Dedifferentiated amniotic fluid mesenchymal stem cell (primary cell): ENCODE measurements around the gene KCNH4.
A peak's percentile ranks its signal among the peaks of the same experiment; 100 is the strongest.
"Not testable (repeated sequence)": the region's sequence is repeated elsewhere in the genome, so short reads cannot be mapped to it uniquely, and the experiment has no call there.

Experiments
- DNase-seq: peaks from one replicate; pipeline ENCODE4 v3.0.0-alpha.2; 2016; ENCODE audit errors: extremely low spot score

The KCNH4 gene

DNA sequence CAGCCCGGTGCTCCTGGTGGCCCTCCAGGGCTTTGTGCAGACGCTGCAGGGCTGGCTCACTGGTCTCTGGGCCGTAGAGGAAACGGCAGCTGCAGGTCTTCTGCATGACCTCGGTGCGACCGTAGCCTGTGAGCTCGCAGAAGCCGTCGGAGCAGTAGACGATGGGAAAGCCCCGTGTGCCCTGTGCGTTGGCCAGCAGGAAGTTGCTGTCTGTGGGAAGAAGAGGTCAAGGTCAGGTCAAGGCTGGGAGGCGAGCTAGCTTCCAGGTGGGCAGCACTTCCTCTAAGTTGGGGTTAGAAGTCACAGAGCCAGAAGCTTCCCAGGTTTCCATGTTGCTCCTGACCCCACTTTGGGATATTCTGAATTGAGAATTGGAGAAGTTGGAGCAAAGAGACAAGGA, 2.1 kb downstream of the KCNH4 start:
- no peak for DNase-seq

DNA sequence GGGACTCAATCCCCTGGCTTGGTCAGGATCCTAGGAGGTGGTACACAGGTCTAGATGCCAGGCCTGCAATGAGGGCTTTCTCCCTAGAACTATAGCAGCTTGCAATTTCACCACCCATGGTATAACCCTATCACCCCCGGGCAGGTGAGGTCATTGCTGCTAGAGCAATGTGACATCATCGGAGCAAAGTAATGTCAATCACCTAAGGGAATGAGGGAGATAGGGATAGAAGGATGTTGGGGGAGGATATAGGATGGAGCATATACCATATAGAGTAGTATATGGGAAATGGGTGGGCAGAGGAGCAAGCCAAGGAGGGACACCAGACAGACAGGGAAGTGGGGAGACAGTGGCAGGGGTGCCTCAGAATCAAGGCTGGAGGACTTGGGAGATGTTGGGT, 3.3 kb downstream of the KCNH4 start:
- no peak for DNase-seq

DNA sequence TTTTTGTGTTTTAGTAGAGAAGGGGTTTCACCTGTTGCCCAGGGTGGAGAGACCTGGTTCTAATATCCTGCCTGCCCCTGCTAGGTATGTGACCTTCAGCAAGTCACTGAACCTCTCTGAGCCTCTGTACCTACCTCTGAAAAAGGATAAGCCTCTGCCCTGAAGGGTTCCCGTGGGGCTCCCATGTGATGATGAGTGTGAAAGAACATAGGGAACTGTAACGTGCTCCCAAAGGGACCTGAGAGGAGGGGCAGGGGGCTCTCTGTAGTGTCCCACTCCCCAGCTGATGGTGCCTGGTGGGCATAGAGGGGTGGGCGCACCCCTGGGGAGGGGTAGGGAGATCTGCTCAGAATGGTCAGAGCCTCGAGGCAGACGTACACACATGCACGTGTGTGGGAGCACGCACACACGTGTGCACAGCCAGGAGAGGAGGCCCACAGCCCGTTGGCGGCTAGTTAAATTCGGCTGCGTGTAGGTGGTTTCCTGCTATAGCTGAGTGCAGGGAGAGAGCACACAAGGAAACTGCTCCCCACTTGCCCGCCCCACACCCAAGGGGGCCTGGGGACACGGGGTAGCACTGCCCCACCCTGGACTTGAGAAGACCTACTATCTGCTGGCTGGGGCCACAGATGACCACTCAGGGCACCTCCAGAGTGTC, 6.7 kb downstream of the KCNH4 start:
- DNase-seq: no peak

DNA sequence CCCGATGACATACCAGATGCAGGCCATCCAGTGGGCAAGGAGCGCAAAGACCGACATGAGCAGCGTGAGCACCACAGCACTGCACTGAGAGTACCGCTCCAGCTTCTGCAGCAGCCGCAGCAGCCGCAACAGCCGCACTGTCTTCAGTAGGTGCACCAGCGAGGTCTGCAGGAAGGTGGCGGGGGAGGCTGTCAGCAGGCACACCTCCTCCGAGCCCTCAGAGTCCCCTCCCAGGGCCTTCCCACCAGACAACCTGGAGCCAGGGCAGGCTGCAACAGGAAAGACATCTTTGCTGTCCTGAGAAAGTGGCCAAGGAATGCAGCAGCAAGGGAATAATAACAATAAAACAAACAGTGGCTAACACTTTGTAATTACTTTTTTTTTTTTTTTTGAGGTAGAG, 9.1 kb downstream of the KCNH4 start:
- no peak for DNase-seq

DNA sequence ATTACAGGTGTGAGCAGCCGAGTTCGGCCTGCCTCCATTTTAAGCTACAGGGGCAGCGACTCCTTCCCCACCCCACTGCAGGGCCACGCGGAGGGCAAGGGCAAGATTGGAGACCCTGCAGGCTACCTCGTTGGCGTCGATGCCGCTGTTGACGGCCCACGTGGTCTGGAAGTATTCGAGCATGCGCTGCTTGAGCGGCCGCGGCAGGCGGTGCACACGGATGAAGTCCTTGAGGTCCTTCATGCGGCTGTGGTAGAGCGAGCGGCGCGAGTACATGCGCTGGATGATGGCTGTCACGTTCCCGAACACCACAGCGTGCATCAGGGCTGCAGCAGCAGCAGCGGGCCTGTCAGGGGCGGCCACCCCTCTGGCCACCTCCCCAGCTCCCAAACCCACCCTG, 11.6 kb downstream of the KCNH4 start:
- no peak for DNase-seq

DNA sequence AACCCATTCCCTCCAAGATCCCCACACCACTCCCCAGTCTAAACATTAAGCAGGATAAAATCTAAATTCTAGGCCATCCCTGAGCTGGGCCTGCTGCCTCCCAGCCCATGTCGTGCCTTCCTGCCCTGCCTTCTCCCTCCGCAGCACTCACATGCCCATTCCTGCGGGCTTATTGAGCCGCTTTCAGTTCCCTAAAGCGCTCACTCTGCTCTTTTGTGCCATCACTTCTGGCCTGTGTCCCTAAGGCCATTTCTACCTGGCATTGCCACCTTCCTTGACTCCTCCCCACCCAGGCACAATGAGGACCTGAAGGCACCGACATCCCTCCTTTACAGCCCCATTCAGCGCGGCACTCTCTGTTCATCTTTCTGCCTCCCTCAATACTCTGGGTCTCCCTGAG, 13.1 kb downstream of the KCNH4 start:
- no peak for DNase-seq

DNA sequence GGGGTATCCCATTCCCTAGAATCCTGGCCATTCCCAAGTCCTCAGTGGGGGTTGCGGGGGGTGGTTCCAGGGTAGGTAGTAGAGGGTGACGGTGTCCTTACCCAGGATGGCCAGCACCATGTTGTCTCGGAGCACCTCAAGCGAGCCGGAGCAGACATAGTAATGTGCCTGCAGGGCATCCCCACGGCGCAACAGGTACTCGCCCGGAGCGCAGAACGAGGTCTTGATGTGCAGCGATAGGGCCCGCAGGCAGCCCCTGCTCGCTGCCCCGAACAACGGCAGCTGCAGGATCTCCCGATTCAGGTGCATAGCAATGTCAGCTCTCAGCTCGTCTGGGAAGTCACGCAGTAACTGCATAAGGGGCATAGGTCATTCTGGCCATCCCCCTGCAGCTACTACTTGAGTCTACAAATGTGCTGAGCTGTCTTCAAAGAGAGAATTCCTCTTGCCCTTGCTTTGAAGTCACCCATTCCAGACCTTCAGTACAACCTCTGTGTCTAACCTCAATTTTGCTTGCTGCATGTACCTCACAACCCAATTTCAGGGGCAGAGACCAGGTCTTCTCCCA, 14.7 kb downstream of the KCNH4 start:
- no peak for DNase-seq

DNA sequence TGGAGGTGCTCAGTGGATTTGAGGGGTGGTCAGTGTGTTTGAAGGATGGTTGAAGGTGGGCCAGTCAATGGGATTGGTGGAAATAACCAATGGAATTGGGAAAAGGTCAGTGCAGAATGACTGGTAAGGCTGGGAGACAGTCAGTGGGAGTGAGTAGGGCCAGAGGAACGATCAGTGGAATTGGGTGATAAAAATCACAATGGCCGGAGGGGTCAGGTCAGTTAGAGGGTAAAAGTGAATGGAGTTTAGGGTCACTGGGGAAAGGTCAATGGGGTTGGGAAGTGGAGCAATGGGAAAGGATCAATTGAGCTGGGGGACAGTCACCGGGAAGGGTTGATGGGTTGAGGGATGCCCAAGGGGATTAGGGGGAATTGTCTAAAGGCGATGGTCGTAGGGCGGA, 15.2 kb downstream of the KCNH4 start:
- DNase-seq: no peak

DNA sequence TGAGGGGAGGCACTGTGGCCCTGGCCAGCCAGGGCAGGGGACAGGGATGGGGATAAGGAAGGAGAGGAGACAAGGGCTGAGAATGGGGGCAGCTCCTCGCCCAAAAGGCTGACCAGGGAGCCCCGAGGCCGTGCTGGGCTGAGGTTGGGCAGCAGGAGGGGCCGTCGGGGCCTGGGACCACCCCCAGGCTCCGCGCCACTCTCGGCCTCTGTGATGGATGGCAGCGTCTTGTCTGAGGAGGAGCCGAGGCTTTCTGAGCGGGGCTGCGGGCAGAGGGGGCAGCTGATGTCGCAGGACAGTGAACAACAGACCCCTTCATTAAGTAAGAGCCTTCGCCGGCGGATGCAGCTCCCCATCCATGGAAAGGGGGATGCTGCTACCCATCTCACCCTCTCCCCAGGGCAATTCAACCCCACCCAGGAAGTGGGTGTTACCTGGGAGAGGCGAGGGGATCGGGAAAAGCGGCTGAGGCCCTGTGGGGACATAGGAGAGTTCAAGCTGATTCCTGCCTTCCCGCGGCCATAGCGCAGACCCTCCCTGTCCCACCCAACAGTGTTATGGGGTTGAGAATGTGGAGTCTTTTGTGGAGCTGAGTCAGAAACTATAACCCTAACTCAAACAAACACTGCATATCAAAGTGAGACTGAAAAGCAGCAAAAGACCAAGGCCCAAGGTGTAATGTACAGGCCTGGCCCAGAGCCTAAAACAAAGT, 17.1 kb downstream of the KCNH4 start:
- DNase-seq: no peak

DNA sequence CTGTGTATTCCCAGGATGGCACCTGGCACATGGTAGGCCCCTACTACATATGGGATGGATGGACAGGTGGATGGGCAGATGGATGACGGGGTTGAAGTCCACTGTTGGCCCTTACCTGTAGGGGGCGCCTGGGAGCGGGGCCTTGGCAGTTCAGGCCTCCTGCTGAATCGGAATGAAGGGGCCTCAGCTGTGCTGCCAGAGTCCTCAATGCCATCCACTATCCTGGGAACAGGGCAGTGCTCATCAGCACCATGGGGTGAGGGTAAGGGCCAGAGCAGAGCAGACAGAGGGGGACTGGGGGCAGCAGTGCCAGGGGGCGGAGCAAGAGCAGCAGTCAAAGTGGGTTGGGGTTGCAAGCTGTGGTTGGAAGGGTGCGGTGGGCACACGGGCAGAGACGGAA, 17.8 kb downstream of the KCNH4 start:
- DNase-seq: no peak

DNA sequence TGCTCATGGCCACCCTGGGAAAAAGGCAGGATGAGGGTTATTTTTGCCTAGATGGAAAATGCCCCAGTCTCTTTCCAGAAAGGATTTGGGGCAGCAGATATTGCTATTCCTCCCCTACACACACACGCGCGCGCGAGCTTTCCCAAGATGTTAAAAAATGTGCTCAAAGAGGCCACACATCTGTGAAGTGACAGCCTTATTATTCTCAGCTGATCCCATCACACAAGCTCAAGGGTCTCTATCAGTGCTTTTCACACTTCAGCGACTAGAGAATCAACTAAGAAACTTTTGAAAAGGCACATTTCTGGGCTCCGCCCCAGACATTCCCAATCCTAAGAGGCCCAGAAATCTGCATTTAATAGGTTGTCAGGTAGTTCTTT, 20.4 kb downstream of the KCNH4 start:
- no peak for DNase-seq

DNA sequence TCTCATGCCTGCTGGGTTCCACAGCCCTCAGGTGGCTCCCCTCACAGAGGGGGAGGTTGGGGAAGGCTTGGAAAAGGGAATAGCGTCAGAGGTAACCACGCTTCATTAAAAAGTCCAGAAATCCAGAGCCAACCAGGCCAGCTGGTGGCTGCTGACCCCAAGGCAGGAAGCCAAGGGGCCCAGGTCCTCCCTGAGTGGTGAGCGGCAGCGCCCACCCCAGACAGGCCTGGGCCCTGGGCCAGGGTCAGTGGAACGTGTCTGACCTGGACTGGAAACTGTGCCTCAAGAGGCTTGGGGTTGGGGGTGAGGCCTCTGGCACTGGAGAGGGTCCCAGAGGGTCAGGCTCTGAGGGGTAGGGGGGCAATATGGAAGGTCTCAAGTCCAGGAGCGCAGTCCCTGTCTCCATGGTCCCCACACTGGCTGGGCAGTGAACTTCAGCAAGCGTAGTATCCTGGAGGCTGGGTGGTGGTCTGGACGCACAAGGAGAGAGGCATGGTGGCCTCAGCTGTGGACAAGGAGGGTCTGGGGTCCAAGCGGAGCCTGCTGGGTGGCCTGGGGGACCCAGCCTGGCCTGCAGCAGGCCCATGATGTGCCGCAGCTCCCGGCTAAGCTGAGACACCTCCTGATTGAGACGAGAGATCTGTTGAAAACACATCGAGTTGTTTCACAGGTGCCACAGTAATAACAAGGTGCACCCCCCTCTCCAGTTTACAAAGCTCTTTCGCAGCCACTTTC, 21.0 kb downstream of the KCNH4 start:
- DNase-seq: no peak

DNA sequence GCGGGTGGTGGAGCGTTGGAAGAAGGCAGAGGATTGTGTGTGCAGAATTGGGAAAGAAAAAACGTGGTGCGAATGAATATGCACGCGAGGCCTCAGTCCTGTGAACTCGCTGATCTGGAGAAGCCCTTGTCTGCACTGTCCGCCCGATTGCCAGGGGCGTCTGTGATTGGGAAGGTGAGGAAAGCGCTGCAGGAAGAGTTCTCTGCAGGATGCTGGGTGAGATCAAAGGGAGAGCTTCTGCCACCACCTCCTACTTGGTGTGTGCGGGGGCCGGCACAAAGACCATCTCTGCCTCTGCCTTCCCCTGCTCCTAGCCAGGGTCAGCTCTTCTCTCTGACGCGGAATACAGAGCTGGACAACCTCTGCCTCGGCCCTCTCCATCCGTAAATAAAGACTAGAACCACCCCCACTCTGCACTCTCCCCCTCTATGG, 25.3 kb downstream of the KCNH4 start:
- DNase-seq: no peak

DNA sequence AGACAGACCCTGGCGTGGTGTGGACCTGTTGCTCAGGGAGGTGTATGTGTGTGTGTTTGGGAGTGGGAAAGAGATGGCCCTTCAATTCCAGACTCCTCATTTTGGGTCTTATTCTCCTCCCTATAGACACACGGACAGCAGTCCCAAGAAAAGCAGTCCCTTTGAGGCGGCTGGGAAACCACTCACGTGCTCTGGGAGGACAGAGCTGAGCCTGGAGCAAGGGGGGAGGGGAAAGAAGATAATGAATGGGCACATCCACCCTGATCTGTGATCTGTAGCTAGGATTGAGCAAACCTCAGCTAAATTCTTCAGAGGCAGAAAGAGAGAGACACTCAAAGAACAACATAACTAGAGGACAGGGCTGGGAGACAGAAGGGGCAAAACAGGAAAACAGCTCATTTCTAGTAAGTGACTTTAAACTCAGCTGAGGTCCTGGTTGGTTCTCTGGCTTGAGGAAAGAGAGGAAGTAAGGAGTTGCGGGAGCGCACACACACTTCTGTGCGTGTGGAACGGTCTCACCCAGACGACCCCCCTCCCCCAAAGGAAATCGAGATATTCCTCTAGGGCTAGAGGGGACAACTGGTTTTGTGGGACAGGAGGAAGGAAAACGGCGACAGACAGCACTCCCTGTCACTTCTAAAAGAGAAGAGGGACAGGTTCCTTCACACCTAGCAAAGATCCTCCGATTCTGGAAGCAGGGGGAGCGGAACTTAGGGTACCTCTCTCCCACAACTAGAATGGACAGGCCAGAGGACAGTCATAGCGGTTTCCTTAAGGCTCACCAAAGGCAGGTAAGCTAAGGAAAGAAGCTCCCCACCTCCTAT, 26.8 kb downstream of the KCNH4 start:
- peak; percentile 16 for DNase-seq

DNA sequence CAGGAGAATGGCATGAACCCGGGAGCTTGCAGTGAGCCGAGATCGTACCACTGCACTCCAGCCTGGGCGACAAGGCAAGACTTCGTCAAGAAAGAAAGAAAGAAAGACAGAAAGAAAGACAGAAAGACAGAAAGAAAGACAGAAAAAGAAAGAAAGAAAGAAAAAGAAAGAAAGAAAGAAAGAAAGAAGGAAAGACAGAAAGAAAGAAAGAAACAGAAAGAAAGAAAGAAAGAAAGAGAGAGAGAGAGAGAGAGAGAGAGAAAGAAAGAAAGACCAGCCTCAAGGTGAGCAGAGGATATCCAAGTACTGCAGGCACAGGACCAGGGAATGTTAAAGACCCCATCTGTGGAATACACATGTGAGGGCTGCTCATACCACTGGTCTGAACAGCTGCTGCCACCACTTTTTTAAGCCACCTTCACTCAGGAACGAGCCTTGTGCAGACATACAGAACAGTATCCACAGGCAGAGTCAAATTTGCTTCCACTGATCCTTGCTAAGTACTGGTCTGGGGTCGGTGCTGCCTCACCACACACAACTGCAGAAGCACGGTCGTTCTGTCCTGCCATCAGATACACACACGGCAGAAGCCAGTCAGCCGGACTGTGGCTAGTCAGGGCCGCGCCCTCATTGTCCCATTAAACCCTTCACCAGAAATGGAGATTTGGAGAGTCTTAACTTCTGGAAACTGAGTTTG, 33.9 kb downstream of the KCNH4 start:
- DNase-seq: no peak

DNA sequence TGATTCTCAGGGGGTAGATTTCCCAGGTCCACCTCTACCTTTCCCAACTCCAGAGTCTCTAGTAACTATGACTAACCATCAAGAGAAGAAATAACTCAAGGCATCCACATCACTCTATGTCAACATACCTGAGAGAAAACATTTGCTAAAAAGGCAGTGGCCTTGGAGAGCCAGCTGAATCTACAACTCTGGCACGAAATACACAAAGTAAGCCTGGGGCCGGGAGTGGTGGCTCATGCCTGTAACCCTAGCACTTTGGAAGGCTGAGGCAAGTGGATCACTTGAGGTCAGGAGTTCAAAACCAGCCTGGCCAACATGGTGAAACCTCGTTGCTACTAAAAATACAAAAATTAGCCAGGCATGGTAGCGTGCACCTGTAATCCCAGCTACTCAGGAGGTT, 37.8 kb downstream of the KCNH4 start:
- not testable (repeated sequence) for DNase-seq

DNA sequence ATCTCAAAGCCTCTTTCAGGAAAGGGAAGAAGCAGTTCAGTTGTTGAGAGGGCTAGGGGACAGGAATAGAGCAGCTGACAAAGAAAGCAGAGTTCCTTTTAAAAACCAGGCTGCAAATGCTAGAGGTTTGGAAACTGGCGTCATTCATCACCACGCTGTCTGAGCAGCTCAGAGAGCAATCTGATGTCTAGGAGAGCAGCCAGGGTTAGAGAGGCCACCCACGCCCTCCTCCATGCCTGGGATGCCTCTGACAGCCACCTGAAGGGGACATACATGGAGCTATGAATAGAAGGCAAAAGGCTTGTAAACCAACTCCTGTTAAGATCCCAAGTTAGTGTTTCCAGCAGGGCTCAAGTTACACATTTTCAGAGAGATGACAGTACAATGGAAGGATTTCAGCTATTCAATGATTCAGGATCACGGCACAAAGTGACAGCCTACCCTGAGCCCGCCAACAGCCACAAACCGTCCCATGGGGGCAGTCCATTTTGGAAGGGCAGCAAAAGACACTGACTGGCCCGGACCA, 38.5 kb downstream of the KCNH4 start:
- DNase-seq: peak; percentile 68

DNA sequence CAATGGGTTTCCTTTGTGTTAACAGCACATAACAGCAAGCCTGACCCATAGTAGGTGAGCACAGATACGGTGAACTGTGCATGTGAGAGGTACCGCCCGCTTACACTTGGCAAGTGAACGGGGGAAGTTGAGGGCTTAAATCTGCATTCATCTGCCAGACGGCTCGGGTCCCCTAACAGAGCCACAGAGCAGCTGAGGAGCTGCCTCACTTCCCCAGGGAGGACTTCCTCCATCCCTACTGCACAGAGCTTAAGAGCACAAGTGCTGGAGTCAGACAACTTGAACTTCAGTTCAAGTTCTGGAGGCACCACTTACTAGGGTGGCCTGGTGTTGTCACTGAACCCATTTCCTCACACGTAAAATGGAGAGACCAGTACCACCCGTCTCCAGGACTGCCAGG, 39.6 kb downstream of the KCNH4 start:
- DNase-seq: no peak

DNA sequence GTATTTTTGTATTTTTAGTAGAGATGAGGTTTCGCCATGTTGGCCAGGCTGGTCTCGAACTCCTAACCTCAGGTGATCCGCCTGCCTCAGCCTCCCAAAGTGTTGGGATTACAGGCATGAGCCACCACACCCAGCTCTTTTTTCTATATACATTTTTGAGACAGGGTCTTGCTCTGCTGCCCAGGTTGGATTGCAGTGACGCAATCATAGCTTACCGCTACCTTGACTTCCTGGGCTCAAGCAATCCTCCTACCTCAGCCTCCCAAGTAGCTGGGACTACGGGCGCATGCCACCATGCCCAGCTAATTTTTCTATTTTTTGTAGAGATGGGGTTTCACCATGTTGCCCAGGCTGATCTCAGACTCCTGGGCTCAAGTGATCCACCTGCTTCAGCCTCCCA, 40.3 kb downstream of the KCNH4 start:
- DNase-seq: not testable (repeated sequence)

DNA sequence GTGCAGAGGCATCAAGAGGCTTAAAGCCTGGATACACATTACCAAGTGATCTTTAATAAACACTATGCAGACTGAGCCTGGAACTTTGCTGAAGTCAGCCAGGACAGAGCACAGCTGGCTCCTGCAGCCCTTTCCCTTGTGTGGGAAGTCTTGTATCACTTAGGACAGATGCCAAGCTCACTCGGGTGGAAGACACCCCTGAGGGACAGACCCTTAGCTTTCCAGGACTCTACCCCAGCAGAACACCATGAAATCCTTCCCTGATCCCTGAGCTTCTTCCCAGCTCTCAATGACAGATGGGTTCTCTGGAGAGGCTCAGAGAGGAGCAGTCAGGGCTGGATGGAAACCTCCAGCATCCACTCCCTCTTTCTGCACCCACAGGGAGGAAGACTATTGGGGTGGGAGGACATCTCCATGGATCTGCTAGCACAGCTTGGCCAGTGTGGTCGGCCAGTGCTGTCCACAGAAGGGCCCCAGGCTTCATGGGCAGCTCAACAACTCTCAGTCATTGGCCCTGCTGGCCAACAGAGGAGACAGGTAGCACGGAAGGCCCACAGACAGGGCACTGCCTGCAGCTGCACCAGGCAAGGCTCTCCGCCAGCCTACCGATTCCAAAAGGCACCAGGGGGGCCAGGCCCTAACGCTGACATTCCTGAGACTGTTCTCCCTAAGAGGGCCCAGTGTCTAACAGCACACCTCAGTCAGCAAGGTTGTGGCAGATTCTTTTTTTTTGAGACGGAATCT, 42.0 kb downstream of the KCNH4 start:
- DNase-seq: no peak
